ENCODE data around the gene IP6K1.

GRCh38 chr3:49807431-49808114 is 21.2 kb upstream of the IP6K1 start:
- TF ChIP-seq, protein P1, sequence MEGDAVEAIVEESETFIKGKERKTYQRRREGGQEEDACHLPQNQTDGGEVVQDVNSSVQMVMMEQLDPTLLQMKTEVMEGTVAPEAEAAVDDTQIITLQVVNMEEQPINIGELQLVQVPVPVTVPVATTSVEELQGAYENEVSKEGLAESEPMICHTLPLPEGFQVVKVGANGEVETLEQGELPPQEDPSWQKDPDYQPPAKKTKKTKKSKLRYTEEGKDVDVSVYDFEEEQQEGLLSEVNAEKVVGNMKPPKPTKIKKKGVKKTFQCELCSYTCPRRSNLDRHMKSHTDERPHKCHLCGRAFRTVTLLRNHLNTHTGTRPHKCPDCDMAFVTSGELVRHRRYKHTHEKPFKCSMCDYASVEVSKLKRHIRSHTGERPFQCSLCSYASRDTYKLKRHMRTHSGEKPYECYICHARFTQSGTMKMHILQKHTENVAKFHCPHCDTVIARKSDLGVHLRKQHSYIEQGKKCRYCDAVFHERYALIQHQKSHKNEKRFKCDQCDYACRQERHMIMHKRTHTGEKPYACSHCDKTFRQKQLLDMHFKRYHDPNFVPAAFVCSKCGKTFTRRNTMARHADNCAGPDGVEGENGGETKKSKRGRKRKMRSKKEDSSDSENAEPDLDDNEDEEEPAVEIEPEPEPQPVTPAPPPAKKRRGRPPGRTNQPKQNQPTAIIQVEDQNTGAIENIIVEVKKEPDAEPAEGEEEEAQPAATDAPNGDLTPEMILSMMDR (conservative IDR thresholded peaks at IDR 0.05; ENCODE audit: low read length) = no peak
- TF ChIP-seq EZH2phosphoT487 (IDR thresholded peaks at IDR 0.05; ENCODE audit: borderline replicate concordance, low read depth, low read length) = no peak
